Right ventricle myocardium superior (tissue), 1 donor: ENCODE results near the gene NADK2. TPM values are rescaled to one million over a fixed set of nuclear protein-coding genes. Genes with fewer than 3 reads are reported as not detected.
"Not testable (repeated sequence)": the region's sequence is repeated elsewhere in the genome, so short reads cannot be mapped to it uniquely, and the experiment has no call there.

Source experiments
- ATAC-seq: fragments of 200-7000 bp; cut with Tn5 transposase; one replicate; pipeline ENCODE4 v1.9.1; 2020; ENCODE audit warnings: mild to moderate bottlenecking; ENCODE audit not compliant: poor library complexity
- DNase-seq: peaks from one replicate; pipeline ENCODE4 v3.0.0-alpha.2; 2020
- intact Hi-C: fragments of 100-400 bp; cut with DNase I; formaldehyde crosslinking; loops from one replicate; pipeline ENCODE4 v1.11.2; 2022
- total RNA-seq: library from RNA; stranded (reverse); fragmentation: NEBNext Ultra II Directional; extraction: Animal tissue kit (Norgen Biotek cat#: 25700); gene quantifications from one replicate; pipeline ENCODE4 v1.2.1, GENCODE V29; 2021
- donor health status: DM: no; HTN: yes; CAD: no; lungs with severe emphysema.

Gene NADK2
- total RNA-seq, 1 donor from 2014 or later, result 37.3 TPM

- no peak for ATAC-seq
- intact Hi-C loops, result no loop called here
- DNase-seq, result no peak
These were observed 19.1 kb downstream of the NADK2 start for GRCh38 chr5:36222620-36223019.

GRCh38 chr5:36217988-36218387 lies 23.7 kb downstream of the NADK2 start:
- intact Hi-C loops, result no loop called here

GRCh38 chr5:36217567-36217966 lies 24.2 kb downstream of the NADK2 start:
- intact Hi-C loops, result no loop called here
- DNase-seq, result no peak
- ATAC-seq, result no peak

More at GRCh38 chr5:36217988-36218387, 23.7 kb downstream of the NADK2 start:
- DNase-seq (no peak), ATAC-seq (no peak)

- DNase-seq (no peak), ATAC-seq (no peak)
- intact Hi-C loops, result no loop called here
These were observed 25.8 kb downstream of the NADK2 start for GRCh38 chr5:36215910-36216309.

GRCh38 chr5:36214436-36214835 lies 27.3 kb downstream of the NADK2 start:
- intact Hi-C loops, result no loop called here
- no peak for DNase-seq
- no peak for ATAC-seq

- DNase-seq (no peak), ATAC-seq (no peak)
- intact Hi-C loops, result no loop called here
These were observed 32.1 kb downstream of the NADK2 start for GRCh38 chr5:36209664-36210063.

GRCh38 chr5:36208786-36209185 lies 32.9 kb downstream of the NADK2 start:
- intact Hi-C loops, result no loop called here
- ATAC-seq (no peak), DNase-seq (no peak)

GRCh38 chr5:36206913-36207312 lies 34.8 kb downstream of the NADK2 start:
- ATAC-seq (no peak), DNase-seq (no peak)
- intact Hi-C loops, result no loop called here

GRCh38 chr5:36205329-36205728 lies 36.4 kb downstream of the NADK2 start:
- ATAC-seq (no peak), DNase-seq (no peak)
- intact Hi-C loops, result no loop called here

GRCh38 chr5:36202521-36202961 lies 39.2 kb downstream of the NADK2 start:
- intact Hi-C loops, result no loop called here
- peak; percentile 84 for ATAC-seq
- no peak for DNase-seq

- intact Hi-C loops, result no loop called here
- ATAC-seq, result no peak
These were observed 41.2 kb downstream of the NADK2 start for GRCh38 chr5:36200513-36200912.

GRCh38 chr5:36199620-36200019 lies 42.1 kb downstream of the NADK2 start:
- ATAC-seq, result no peak
- intact Hi-C loops, result no loop called here

More at GRCh38 chr5:36200513-36200912, 41.2 kb downstream of the NADK2 start:
- DNase-seq, result no peak

GRCh38 chr5:36198783-36199182 lies 42.9 kb downstream of the NADK2 start:
- ATAC-seq, intact Hi-C loops: not testable (repeated sequence)

More at GRCh38 chr5:36199620-36200019, 42.1 kb downstream of the NADK2 start:
- no peak for DNase-seq

GRCh38 chr5:36198281-36198680 lies 43.4 kb downstream of the NADK2 start:
- DNase-seq (no peak), ATAC-seq (no peak)
- intact Hi-C loops, result no loop called here

More at GRCh38 chr5:36198783-36199182, 42.9 kb downstream of the NADK2 start:
- not testable (repeated sequence) for DNase-seq

GRCh38 chr5:36193746-36194145 lies 48.0 kb downstream of the NADK2 start:
- DNase-seq (no peak), ATAC-seq (no peak)
- intact Hi-C loops, result no loop called here

GRCh38 chr5:36184408-36184807 lies 57.3 kb downstream of the NADK2 start:
- DNase-seq, ATAC-seq, intact Hi-C loops: not testable (repeated sequence)

- no peak for DNase-seq
- ATAC-seq, result no peak
- intact Hi-C loops, result no loop called here
These were observed 60.0 kb downstream of the NADK2 start for GRCh38 chr5:36181774-36182173.

- intact Hi-C loops, result no loop called here
- ATAC-seq, result no peak
- no peak for DNase-seq
These were observed 61.0 kb downstream of the NADK2 start for GRCh38 chr5:36180556-36181350.

GRCh38 chr5:36179950-36180349 lies 61.8 kb downstream of the NADK2 start:
- DNase-seq, result no peak
- no peak for ATAC-seq
- intact Hi-C loops, result loop anchor here (5.0 kb wide), 1 partner anchor 217 kb away; no protein-coding TSS in a partner anchor

- DNase-seq, result no peak
- ATAC-seq, result no peak
- intact Hi-C loops, result loop anchor here (5.0 kb wide), 1 partner anchor 219 kb away; no protein-coding TSS in a partner anchor
These were observed 63.2 kb downstream of the NADK2 start for GRCh38 chr5:36178524-36178890.
